H9 (cell line): ENCODE data around the gene ENTR1. TPM values are rescaled to one million over a fixed set of nuclear protein-coding genes. Genes with fewer than 3 reads are reported as not detected.

Experiments used
- DNase-seq: peaks from one replicate; pipeline ENCODE4 v3.0.0-alpha.2; 2017
- H2AFZ ChIP-seq: one replicate; pipeline ENCODE4 v1.6.1; 2013; ENCODE audit warnings: mild to moderate bottlenecking, low read length, control low read depth, moderate library complexity
- H2AK5ac ChIP-seq: 2 replicates; pipeline ENCODE4 v1.6.1; 2013; ENCODE audit warnings: low read length, control low read depth, mixed read lengths; ENCODE audit not compliant: insufficient read length
- H2BK120ac ChIP-seq: one replicate; pipeline ENCODE4 v1.6.1; 2013; ENCODE audit warnings: low read depth, mild to moderate bottlenecking, low read length, control low read depth, inconsistent platforms; ENCODE audit not compliant: poor library complexity, severe bottlenecking
- H2BK12ac ChIP-seq: 2 replicates; pipeline ENCODE4 v1.6.1; 2013; ENCODE audit warnings: low read length, control low read depth, mixed read lengths, low read depth; ENCODE audit not compliant: insufficient read length
- H2BK15ac ChIP-seq: 2 replicates; pipeline ENCODE4 v1.6.1; 2013; ENCODE audit warnings: low read depth, low read length, control low read depth
- H2BK20ac ChIP-seq: one replicate; pipeline ENCODE4 v1.6.1; 2013; ENCODE audit warnings: low read depth, mild to moderate bottlenecking, low read length, control low read depth, inconsistent platforms; ENCODE audit not compliant: poor library complexity, severe bottlenecking
- H2BK5ac ChIP-seq: 2 replicates; pipeline ENCODE4 v1.6.1; 2013; ENCODE audit warnings: low read length, control low read depth, mixed read lengths; ENCODE audit not compliant: insufficient read length
- H3K14ac ChIP-seq: 2 replicates; pipeline ENCODE4 v1.6.1; 2013; ENCODE audit warnings: low read length, control low read depth; ENCODE audit not compliant: insufficient read depth
- H3K18ac ChIP-seq: 2 replicates; pipeline ENCODE4 v1.6.1; 2013; ENCODE audit warnings: low read depth, mild to moderate bottlenecking, mixed read lengths, low read length, control low read depth; ENCODE audit not compliant: insufficient read length
- H3K23ac ChIP-seq: 2 replicates; pipeline ENCODE4 v1.6.1; 2013; ENCODE audit warnings: low read length, control low read depth, mixed read lengths, low read depth; ENCODE audit not compliant: insufficient read length
- H3K23me2 ChIP-seq: 2 replicates; pipeline ENCODE4 v1.6.1; 2013; ENCODE audit warnings: low read depth, mild to moderate bottlenecking, mixed read lengths, low read length, control low read depth; ENCODE audit not compliant: insufficient read length, poor library complexity, severe bottlenecking
- H3K27ac ChIP-seq: 2 replicates; pipeline ENCODE4 v1.5.1; 2013; ENCODE audit warnings: low read length, control low read depth, mixed read lengths, low read depth; ENCODE audit not compliant: insufficient read length
- H3K27me3 ChIP-seq: 2 replicates; pipeline ENCODE4 v1.6.1; 2013; ENCODE audit warnings: low read length, control low read depth, inconsistent platforms; ENCODE audit not compliant: insufficient read depth
- H3K4ac ChIP-seq: 2 replicates; pipeline ENCODE4 v1.6.1; 2013; ENCODE audit warnings: low read depth, mild to moderate bottlenecking, control low read depth, inconsistent platforms, low read length, moderate library complexity
- H3K4me1 ChIP-seq: 2 replicates; pipeline ENCODE4 v1.6.1; 2013; ENCODE audit warnings: low read length, control low read depth, inconsistent platforms; ENCODE audit not compliant: insufficient read depth
- H3K4me2 ChIP-seq: 2 replicates; pipeline ENCODE4 v1.6.1; 2013; ENCODE audit warnings: low read length, control low read depth, mixed read lengths; ENCODE audit not compliant: insufficient read length, insufficient read depth
- H3K56ac ChIP-seq: 2 replicates; pipeline ENCODE4 v1.6.1; 2013; ENCODE audit warnings: low read depth, mild to moderate bottlenecking, mixed read lengths, low read length, control low read depth; ENCODE audit not compliant: insufficient read length
- H3K79me1 ChIP-seq: 2 replicates; pipeline ENCODE4 v1.6.1; 2013; ENCODE audit warnings: low read depth, mild to moderate bottlenecking, moderate library complexity, low read length, control low read depth, inconsistent platforms; ENCODE audit not compliant: insufficient read depth, poor library complexity, severe bottlenecking
- H3K79me2 ChIP-seq: 2 replicates; pipeline ENCODE4 v1.6.1; 2013; ENCODE audit warnings: low read length, control low read depth, inconsistent platforms; ENCODE audit not compliant: insufficient read depth
- H3K9ac ChIP-seq: 2 replicates; pipeline ENCODE4 v1.6.1; 2013; ENCODE audit warnings: low read length, control low read depth, mixed read lengths; ENCODE audit not compliant: insufficient read length; ENCODE audit errors: extremely low read depth
- H3K9me3 ChIP-seq: one replicate; pipeline ENCODE4 v1.6.1; 2013; ENCODE audit warnings: low read depth, low read length, inconsistent platforms; ENCODE audit not compliant: control insufficient read depth
- H3T11ph ChIP-seq: one replicate; pipeline ENCODE4 v1.6.1; 2013; ENCODE audit warnings: mild to moderate bottlenecking, low read length, control low read depth, inconsistent platforms
- H4K20me1 ChIP-seq: one replicate; pipeline ENCODE4 v1.6.1; 2013; ENCODE audit not compliant: control insufficient read depth, insufficient read length, insufficient read depth
- H4K5ac ChIP-seq: 2 replicates; pipeline ENCODE4 v1.6.1; 2013; ENCODE audit warnings: low read depth, mild to moderate bottlenecking, mixed read lengths, low read length, control low read depth; ENCODE audit not compliant: insufficient read length
- H4K8ac ChIP-seq: replicated peaks from 2 replicates; pipeline ENCODE4 v1.6.1; 2013; ENCODE audit warnings: low read length, control low read depth, mixed read lengths, low read depth; ENCODE audit not compliant: insufficient read length
- H4K91ac ChIP-seq: 2 replicates; pipeline ENCODE4 v1.6.1; 2013; ENCODE audit warnings: low read depth, mild to moderate bottlenecking, moderate library complexity, mixed read lengths, low read length, control low read depth; ENCODE audit not compliant: insufficient read length
- H3K27ac Mint-ChIP-seq, 3 experiments: 2 replicates in 2 of 3; 3 replicates in 1 of 3; pipeline ENCODE4 v1.8.0; 2020 to 2021; ENCODE audit warnings: mixed read lengths in 3 of 3, mild to moderate bottlenecking in 1 of 3, moderate library complexity in 1 of 3
- H3K27me3 Mint-ChIP-seq: 2 replicates; pipeline ENCODE4 v1.8.0; 2021; ENCODE audit warnings: low read depth, mild to moderate bottlenecking, moderate library complexity, mixed read lengths
- H3K36me3 Mint-ChIP-seq, 3 experiments: 2 replicates in 2 of 3; 3 replicates in 1 of 3; pipeline ENCODE4 v1.8.0; 2020 to 2021; ENCODE audit warnings: low read depth in 3 of 3, mixed read lengths in 3 of 3; ENCODE audit not compliant: insufficient read depth in 1 of 3
- H3K4me1 Mint-ChIP-seq, 2 experiments: 2 replicates each; pipeline ENCODE4 v1.8.0; 2020; ENCODE audit warnings: mixed read lengths in 2 of 2
- H3K4me3 Mint-ChIP-seq, 2 experiments: 2 replicates in 1 of 2; 3 replicates in 1 of 2; pipeline ENCODE4 v1.8.0; 2020 to 2021; ENCODE audit warnings: mild to moderate bottlenecking in 2 of 2, mixed read lengths in 2 of 2, moderate library complexity in 1 of 2
- H3K9me3 Mint-ChIP-seq, 2 experiments: 2 replicates in 1 of 2; 3 replicates in 1 of 2; pipeline ENCODE4 v1.8.0; 2020; ENCODE audit warnings: mild to moderate bottlenecking in 2 of 2, mixed read lengths in 2 of 2, moderate library complexity in 1 of 2
- CTCF ChIP-seq: fragments of 200-600 bp; sonication (generic); conservative IDR thresholded peaks from 3 replicates; pipeline ENCODE4 v1.8.0; 2021; ENCODE audit warnings: antibody characterized with exemption, mild to moderate bottlenecking
- WGBS: extraction: QIAGEN DNeasy Blood & Tissue Kit; methylation state at CpG from one replicate; pipeline ENCODE4 v1.1.7; 2013; ENCODE audit warnings: missing lambda C conversion rate, low lambda C conversion rate, mixed read lengths; ENCODE audit not compliant: insufficient read length; ENCODE audit errors: extremely low coverage; 5-methylcytosine and 5-hydroxymethylcytosine counted together
- total RNA-seq: library from RNA; stranded (reverse); gene quantifications from 2 replicates; pipeline ENCODE4 v1.2.1, GENCODE V29; 2021

ENTR1 gene
- total RNA-seq, 1 experiment from 2014 or later: 108 TPM

- no peaks in the 10 kb centered on the region for H3K23me2 ChIP-seq
- H4K8ac ChIP-seq: no peak overlapping the region
- no peaks in the 10 kb centered on the region for H3K79me1 ChIP-seq
- H2AFZ ChIP-seq: no peak overlapping the region
- no peaks in the 10 kb centered on the region for H3K79me2 ChIP-seq
- H2BK12ac ChIP-seq: no peak overlapping the region
- no peak overlapping the region for H2BK15ac ChIP-seq
- H2BK5ac ChIP-seq: no peak overlapping the region
- no peak overlapping the region for H3K27ac ChIP-seq
- H3K14ac ChIP-seq: no peak overlapping the region; the same call in 1 of the 2 replicates
- no peak overlapping the region for H4K91ac ChIP-seq
- no peaks in the 10 kb centered on the region for H3K9me3 Mint-ChIP-seq
- H3K27me3 Mint-ChIP-seq: peaks cover 1% of the 10 kb centered on the region; the same call in 1 of the 2 replicates
- H3T11ph ChIP-seq: no peak overlapping the region
- H3K9ac ChIP-seq: no peak overlapping the region
- no peak overlapping the region for H3K4me3 Mint-ChIP-seq
- DNase-seq: no peak
- no peaks in the 10 kb centered on the region for H3K4me1 ChIP-seq
- H4K5ac ChIP-seq: no peak overlapping the region
- H2BK120ac ChIP-seq: no peak overlapping the region
- no peak overlapping the region for H3K56ac ChIP-seq
- no peak overlapping the region; a peak in 1 of 7 replicates for H3K27ac Mint-ChIP-seq
- H3K18ac ChIP-seq: no peak overlapping the region
- no peak overlapping the region for H2AK5ac ChIP-seq
- no CpG with 5 or more reads among the region's 9 CpGs for WGBS
- H3K4me1 Mint-ChIP-seq: peaks cover 3 to 5% of the 10 kb centered on the region in 2 experiments; a peak in 1 of 4 replicates
- H3K36me3 Mint-ChIP-seq: peaks cover 0 to 10% (median 0%) of the 10 kb centered on the region in 3 experiments; a peak in 3 of 7 replicates
- no peaks in the 10 kb centered on the region for H3K27me3 ChIP-seq
- H3K4ac ChIP-seq: no peak overlapping the region
- H3K23ac ChIP-seq: no peak overlapping the region
- no peaks in the 10 kb centered on the region for H4K20me1 ChIP-seq
- H3K9me3 ChIP-seq: no peaks in the 10 kb centered on the region
- no peak for TF ChIP-seq CTCF
- H2BK20ac ChIP-seq: no peak overlapping the region
- H3K4me2 ChIP-seq: no peak overlapping the region
Observed at GRCh38 chr9:136366826-136367225, 43.6 kb downstream of the ENTR1 start.
